Bone marrow (tissue), 2 donors: ENCODE measurements around the gene AOX1.
"Not testable (repeated sequence)": the region's sequence is repeated elsewhere in the genome, so short reads cannot be mapped to it uniquely, and the experiment has no call there.

Source experiments
- DNase-seq, 2 donors: peaks; one replicate each; lab custom pipeline; 2025; lab: John Stamatoyannopoulos, UW

AOX1 gene

DNA sequence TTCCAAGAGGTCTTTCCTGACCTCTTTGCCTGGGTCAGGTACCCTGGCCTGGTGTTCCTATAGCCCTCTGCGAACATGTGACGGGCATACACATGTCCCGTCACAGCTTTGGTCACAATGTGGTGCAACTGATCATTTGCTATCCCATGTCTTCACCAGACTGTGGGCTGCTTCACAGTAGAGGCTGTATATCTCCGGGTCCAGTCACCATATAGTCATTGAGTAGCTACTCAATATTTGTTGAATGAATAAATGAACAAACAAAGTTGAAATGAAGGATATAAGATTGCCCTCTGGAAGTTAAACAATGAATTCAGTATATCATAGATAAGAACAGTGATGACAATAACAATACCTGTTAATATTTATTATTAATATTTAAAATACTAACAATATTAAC, 16.8 kb downstream of the AOX1 start:
- no peak for DNase-seq

- no peak for DNase-seq
Observed at GRCh38 chr2:200603972-200604371, 18.2 kb downstream of the AOX1 start.

GRCh38 chr2:200604571-200605255, 18.9 kb downstream of the AOX1 start:
- DNase-seq: no peak

- DNase-seq: no peak
Observed at GRCh38 chr2:200608341-200609027, 22.7 kb downstream of the AOX1 start.

DNA sequence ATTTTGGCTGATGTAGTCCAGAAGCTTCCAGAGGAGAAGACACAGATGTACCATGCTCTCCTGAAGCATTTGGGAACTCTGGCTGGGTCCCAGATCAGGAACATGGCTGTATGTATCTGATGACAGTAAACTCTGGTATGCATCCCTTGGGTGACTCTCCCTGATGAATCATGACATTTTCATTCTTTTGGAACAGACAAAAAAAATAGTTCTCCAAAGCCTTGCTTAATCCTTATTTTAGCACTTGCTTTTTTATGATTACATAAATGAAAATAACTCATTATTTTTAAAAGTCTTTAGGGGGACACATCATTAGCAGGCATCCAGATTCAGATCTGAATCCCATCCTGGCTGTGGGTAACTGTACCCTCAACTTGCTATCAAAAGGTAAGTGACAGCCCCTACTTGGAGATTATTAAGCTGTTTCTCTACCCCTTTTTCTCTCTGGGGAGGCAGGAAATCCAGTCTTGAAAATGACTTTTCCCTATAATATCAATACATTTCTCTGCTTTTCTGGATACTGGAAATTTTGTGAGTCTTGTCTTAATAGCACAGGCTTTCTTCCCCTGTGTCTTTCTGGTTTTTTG, 23.3 kb downstream of the AOX1 start:
- no peak for DNase-seq

DNA sequence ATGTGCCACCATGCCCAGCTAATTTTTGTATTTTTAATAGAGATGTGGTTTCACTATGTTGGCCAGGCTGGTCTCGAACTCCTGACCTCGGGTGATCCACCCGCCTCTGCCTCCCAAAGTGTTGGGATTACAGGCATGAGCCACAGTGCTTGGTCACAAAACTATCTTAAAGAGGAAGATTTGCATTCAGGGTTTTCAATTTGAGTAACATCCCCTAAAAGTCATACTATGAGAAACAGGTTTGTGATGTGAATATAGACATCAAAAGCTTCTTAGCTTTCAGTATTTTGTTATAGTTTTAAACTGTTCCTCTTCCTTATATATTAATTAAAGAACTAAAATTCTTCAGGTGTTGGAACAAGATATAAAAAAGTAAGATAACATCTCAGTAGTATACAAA, 24.4 kb downstream of the AOX1 start:
- not testable (repeated sequence) for DNase-seq

DNA sequence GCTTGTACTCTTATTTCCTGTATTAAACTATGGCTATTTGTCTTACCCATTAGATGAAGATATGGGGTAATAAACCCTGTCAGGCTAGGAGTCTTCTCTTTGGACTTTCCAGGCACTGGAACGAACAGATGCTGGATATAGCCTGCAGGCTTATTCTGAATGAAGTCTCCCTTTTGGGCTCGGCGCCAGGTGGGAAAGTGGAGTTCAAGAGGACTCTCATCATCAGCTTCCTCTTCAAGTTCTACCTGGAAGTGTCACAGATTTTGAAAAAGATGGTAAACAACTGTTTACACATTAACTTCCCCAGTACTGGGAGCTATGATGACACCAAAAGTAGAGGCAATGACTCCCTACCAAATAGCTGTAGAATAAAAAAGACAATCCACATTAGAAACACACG, 27.9 kb downstream of the AOX1 start:
- DNase-seq: no peak

- DNase-seq: no peak
Observed at GRCh38 chr2:200614249-200614648, 28.4 kb downstream of the AOX1 start.

GRCh38 chr2:200615247-200615646, 29.4 kb downstream of the AOX1 start:
- no peak for DNase-seq

DNA sequence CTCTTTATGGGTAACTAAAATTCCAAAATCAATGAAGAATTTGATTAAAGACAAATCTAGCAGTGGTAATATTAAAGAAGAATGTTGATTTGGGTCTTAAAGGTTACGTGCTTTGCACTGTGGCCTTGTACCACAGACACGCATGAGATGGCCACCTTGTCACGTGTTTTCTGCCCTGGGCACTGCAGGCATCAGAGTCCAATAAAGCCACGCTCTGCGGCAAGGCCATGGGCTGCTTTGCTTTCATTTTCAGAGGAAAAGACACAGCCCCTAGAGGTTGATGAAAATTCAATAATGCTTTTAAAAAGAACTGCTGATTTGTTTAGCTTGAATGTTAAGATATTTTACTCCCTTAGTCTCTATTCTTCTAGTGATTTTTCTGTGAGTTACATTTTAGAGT, 30.4 kb downstream of the AOX1 start:
- DNase-seq: no peak

DNA sequence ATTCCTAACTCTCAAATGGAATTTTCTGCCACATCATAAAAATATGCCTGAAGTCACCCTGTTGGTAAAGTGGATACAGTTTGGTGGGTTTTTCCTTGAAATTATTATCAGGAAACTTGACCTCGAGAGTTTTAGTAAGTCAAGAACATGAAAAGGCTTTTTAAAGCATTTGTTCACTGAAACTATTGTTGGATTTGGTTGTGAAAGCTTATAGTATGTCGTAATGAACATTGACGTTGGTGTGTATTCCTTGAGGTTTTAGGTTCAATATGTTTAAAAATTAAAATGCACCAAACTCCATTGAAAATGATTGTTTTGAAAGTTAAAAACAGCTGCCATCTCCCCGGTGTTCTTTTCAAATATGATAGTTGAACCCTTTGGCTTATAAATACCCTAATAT, 30.8 kb downstream of the AOX1 start:
- no peak for DNase-seq

DNA sequence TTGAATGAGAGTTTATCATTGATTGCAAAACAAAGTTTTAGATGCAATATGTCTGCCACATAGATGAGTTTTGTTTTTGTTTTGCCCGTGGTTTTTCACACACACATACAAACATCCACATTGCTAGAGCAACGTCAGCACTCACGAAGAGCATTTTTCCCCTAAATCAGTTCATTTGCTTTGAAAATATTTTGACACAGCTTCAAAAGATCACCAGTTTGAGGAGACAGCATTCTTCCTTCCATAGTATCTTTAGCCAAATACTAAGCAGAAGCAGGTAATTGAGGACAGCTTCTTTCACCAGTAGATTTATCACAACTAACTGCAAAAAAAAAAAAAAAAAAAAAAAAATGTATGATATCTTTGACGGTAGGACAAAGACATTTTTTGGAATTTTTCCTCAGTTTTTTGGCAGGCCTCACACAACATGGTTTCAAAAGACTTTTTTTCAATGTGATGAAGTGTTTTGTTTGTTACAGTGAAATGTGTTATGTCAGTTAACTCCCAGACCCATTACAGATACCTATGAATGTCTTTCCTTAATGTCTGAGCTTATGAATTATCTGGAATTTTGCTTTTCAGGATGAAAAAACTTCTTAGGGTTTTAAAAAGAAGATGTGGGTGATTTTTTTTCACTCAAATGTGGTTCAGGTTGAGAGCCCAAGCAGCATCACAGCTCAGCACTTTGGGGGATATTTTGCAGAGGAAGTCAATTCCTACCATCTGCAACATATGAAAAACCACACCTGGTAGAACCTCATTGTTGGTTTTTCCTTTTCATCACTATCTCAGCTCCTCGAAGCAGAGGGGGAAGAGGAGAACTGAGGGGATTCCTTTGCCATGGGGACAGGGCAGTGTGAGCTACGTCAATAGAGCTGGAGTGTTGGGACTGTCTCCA, 31.6 kb downstream of the AOX1 start:
- DNase-seq: no peak

GRCh38 chr2:200618054-200618419, 32.2 kb downstream of the AOX1 start:
- no peak for DNase-seq

DNA sequence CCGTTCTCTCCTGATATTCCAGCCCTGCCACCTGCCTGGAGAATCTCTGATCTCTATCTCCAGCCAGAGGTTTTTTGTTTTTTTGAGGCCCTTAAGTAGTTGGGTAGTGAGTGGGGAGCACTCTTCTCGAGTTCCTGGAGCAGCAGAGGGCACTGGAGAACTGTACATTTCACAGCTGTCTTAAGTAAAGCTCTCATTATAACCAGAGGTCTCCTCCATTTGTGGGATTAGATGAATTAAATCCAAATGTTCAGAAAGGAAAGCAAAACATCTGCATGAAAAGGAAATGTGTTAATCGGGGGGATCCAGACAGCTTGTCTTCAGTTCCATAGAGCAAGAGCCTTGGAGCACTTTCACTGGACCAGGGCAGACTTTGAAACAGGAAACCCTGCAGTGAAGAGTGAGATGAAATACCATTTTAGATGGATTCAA, 32.8 kb downstream of the AOX1 start:
- DNase-seq: peak in 1 of 2 donors; percentile 63

GRCh38 chr2:200619279-200619678, 33.5 kb downstream of the AOX1 start:
- DNase-seq: no peak

- no peak for DNase-seq
Observed at GRCh38 chr2:200620606-200621390, 35.0 kb downstream of the AOX1 start.

DNA sequence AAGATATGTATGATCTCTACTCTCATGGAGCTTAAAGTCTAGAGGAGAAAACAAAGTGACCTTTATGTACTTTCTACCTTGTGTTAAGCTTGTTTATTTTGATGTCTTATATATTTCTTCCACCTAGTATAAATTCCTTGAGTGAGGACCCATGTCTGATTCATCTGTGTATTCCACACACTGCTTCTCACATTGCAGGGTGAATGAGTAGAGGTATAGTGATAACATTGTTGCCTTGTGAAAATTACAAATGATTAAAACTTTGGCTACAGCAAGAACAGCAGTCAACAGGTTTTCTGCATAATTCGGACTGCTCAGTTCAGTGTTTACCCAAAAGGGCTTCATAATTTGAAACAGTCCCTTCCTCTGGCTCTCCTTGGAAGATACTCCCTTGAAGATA, 36.3 kb downstream of the AOX1 start:
- DNase-seq: no peak

DNA sequence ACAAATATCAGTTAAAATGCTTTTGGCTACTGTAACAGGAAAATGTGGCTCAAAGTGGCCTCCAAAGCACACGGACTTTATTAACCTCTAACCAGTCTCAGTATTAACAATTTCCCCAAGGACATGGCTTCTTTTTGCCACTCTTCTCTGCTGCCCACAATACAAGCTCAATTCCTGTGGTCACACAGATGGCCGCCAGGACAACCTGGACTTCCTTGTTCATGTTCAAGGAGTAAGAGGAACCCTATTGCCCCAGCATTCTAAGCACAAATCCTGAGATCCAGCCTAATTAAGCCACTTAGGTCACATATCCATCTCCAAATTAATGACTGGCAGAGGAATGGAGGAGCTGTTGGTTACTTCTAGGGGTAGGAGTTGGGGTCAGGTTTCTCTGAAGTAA, 38.2 kb downstream of the AOX1 start:
- no peak for DNase-seq

DNA sequence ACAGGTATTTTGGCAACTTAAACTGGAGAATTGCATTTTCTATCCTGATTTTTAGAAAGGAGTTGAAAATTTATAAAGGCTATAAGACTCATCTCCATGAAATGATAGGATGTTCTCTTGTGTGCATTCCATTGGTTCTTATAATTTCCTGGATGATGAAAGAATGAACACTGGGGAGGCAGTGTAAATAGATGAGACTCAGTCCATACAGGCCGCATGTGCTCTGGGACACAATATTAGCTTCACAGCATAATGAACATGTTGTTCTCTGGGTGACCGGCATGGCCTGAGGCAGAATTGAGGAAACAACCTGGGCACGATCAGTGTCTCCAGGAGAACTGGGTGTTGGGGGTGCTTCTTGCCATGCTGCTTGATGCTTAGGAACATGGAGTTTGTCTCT, 38.8 kb downstream of the AOX1 start:
- DNase-seq: no peak

- DNase-seq: no peak
Observed at GRCh38 chr2:200625282-200625681, 39.5 kb downstream of the AOX1 start.

GRCh38 chr2:200625958-200626363, 40.1 kb downstream of the AOX1 start:
- DNase-seq: no peak
